Retinal pigment epithelial cell (primary cell): ENCODE results near the gene SLC16A8.

Experiments used
- DNase-seq: peaks from one replicate; pipeline ENCODE4 v3.0.0-alpha.2; 2010; ENCODE audit warnings: low read depth
- H3K4me3 ChIP-seq: 2 replicates; pipeline ENCODE4 v1.5.1; 2011; ENCODE audit warnings: mild to moderate bottlenecking, low read length, control low read depth, moderate library complexity
- TF ChIP-seq, protein P1 (sequence below): conservative IDR thresholded peaks from 2 replicates; pipeline ENCODE4 v1.5.1; 2011; ENCODE audit warnings: low read depth, low read length, control low read depth, inconsistent platforms

The SLC16A8 gene

DNA sequence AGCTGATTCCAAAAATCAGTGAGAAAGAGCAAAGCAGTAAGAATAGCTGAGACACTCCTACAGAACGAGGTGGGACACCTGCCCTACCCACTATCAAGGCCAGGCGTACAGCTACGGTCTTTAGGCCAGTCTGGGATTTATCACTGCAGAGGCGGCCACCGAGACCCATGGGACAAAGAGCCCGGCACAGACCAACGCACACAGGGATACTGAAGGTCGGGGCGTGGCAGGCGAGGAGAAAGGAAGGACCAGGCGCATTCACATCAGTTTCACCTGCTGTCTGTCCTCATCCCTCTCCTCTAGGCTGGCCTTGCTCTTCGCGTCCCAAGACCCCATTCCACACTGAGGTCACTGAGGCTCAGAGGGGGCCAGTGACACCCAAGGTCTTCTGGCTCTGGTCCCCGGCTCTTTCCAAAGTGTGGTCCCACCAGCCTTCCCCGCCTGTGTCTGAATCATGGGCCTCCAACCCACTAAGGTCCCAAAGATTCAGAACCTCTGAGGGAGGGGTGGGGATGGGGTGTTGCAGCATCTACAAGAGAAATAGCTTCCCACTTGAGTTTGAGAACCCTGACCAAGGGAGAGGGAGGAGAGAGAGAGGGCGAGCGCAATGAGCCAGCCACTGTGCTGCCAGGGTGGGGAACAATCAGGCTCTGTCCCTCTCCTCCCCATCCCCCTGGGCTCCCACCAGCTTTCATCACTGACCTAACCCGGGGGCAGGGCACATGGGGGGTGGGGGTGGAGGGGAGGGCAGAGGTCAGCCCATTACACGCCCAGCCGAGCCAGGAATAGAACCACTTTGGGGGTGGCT is 34.0 kb downstream of the SLC16A8 start:
- no peak overlapping the region for H3K4me3 ChIP-seq
- DNase-seq = no peak
- TF ChIP-seq, protein P1, sequence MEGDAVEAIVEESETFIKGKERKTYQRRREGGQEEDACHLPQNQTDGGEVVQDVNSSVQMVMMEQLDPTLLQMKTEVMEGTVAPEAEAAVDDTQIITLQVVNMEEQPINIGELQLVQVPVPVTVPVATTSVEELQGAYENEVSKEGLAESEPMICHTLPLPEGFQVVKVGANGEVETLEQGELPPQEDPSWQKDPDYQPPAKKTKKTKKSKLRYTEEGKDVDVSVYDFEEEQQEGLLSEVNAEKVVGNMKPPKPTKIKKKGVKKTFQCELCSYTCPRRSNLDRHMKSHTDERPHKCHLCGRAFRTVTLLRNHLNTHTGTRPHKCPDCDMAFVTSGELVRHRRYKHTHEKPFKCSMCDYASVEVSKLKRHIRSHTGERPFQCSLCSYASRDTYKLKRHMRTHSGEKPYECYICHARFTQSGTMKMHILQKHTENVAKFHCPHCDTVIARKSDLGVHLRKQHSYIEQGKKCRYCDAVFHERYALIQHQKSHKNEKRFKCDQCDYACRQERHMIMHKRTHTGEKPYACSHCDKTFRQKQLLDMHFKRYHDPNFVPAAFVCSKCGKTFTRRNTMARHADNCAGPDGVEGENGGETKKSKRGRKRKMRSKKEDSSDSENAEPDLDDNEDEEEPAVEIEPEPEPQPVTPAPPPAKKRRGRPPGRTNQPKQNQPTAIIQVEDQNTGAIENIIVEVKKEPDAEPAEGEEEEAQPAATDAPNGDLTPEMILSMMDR = no peak

DNA sequence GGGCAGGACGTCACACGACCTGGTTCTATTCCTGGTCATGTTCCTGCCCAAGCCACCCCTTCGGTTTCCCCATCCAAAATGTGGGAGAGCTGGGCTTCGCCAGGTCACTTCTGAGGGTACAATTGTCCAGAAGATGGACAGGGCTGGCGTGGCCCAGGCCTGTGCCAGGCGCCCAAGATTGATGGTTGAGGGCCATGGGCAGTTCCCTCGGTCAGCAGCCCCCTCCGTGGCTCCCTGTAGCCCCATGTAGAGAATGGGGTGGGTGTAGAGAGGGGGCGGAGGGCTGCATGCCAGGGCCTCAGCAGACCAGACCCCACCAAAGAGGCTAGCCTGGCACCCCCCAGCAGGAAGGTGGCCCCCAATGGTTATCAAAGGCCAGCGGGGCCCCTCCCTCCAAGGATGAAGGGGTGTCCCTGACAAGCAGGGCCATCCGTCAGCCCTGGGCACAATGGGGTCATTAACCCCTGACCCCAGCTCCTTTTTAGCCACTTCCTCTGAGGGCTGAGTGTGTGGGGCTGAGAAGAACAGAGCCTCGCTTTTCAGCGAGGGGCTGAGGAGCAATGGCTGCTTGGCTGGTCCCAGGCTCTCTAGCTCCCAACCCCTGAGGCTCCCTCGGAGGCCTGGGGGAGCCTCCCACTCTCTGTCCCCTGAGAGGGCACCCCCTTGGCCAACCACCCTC is 37.8 kb downstream of the SLC16A8 start:
- TF ChIP-seq, protein P1 = no peak
- H3K4me3 ChIP-seq = no peak overlapping the region
- no peak for DNase-seq

DNA sequence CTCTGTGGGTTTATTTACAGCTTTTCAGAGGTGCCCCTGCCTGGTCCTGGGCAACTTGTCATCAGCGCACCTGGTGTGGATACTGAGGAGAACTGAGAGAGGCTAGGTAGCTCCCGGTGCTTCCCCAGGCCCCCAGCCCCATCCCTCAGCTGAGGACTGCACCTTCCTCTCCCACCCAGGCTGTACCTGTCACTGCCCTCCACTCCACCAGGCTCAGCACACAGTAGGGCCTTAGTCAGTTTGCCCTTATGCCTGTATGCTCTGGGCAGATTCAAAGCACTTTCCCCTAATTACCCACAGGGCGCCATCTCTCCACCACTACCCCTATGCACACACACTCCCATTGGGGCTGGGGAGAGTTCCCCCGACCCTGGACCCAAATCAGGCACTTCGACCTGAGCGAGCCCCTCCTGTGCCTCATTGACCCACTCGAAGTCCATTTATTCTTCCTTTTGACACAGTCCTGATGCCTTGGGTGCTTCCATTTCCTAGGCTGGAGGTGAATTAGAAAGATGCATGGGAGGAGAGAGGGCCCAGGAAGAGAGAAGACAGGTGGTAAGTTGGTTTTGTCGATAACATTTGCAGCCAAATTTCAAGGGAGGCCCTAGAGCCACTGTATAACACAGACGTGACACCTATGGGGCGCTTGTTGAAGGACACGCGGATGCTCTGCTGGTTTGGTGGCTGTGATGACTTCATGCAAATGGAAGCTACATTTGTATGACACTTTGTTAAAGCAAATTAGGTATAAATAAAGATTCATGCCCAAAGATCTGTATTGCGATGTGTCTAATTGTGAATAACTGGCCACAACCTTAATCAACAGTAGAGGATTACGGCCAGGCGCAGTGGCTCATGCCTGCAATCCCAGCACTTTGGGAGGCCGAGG is 40.6 kb downstream of the SLC16A8 start:
- no peak overlapping the region for H3K4me3 ChIP-seq
- TF ChIP-seq, protein P1 = no peak
- no peak for DNase-seq

DNA sequence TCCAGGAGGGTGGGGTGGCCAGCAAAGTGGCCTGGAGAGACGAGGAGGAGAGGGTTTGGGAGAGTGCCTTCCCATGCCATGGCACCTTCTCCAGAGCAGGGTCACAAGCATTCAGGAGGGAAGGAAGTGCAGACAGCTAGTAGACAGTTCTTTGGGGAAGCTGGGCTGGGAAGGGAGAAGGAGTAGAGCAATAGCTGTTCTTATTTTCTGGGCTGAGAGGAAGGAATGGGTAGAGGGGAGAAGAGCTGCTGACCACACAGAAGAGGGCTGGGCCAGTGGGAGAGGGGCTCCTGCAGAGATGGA is 41.5 kb downstream of the SLC16A8 start:
- TF ChIP-seq, protein P1 = no peak
- H3K4me3 ChIP-seq = no peak overlapping the region

DNA sequence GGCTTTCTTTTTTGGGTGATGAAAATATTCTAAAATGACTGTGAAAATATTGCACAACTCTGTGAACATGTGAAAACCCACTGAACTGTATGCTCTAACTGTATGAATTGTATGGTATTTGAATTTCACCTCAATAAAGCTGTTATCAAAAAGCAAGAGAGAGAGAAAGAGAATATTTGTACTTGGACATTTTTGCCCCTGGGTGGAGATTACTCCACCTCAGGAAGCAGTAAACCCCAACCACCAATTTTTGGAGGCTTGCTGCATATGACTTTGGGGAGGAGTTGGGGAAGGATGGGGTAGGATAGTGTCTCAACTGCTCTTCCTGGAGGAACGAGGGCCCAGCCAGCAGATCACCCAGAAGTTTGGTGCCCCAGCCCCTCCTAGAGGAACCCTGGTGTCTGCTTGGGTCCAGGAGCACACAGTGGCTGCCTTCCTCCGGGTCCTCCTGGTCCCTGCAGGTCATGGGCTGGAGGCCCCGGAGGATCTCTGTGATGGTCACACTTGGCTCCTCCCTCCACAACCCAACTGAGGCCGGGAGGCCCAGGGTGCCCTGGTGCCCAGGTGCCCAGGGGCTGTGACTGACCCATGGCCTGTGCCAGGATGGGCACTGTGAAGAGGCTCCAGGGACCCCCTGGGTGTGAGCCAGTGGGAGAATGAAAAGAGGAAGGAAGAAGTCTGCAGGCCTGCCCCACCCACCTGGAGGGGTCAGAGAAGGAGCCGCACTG is 42.1 kb downstream of the SLC16A8 start:
- DNase-seq = no peak
- H3K4me3 ChIP-seq = no peak overlapping the region
- TF ChIP-seq, protein P1 = no peak

More for the DNA sequence above, 41.5 kb downstream of the SLC16A8 start:
- no peak for DNase-seq

DNA sequence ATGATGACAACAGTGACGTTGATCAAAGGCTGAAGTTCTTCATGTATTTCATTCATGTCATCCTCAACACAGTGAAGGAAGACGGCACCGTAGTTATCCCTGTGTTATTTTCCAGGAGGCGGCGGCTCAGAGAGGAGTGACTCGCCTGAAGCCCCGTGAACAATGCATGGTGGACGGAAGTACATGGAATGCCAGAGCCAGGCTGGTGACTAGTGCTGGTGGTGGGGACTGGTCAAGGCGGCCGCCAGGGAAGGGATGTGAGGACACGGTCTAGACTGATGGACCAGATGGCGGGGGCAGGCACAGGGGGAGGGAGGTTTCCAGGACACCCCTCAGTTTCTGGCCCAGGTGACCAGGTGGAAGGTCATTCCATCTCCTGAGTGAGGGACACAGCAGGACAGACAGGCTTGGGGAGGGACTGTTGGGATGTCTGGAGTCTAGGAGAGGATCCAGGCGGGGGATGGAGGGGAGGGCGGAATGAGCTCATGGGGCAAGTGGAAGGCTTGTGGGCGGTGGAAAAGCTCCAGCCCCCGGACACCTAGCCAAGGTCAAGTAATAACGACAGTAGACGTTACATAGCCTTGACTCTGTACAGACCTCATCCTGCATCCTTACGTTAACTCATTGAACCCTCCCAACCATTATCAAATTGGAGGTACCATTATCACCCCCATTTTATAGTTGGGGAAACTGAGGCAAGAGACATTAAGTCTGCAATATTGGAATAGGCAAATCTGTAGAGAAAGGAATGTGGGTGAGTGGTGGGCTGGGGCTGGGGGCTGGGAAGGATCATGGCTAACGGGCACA is 42.8 kb downstream of the SLC16A8 start:
- DNase-seq = no peak
- no peak overlapping the region for H3K4me3 ChIP-seq
- TF ChIP-seq, protein P1 = no peak
